HEK293 (cell line): ENCODE data around the gene MEF2C.

Experiments
- GLI2 ChIP-seq: fragments of 450-650 bp; formaldehyde crosslinking; IDR thresholded peaks from 2 replicates; pipeline ENCODE4; 2017; ENCODE audit warnings: missing biosample characterization, missing genetic modification characterization, low read depth, borderline replicate concordance
- HIC1 ChIP-seq: fragments of 450-650 bp; formaldehyde crosslinking; IDR thresholded peaks from 2 replicates; pipeline ENCODE4 v1.5.1; 2016; ENCODE audit warnings: missing biosample characterization, missing genetic modification characterization
- KLF8 ChIP-seq: fragments of 450-650 bp; formaldehyde crosslinking; IDR thresholded peaks from 2 replicates; pipeline ENCODE4 v1.5.1; 2016; ENCODE audit warnings: missing biosample characterization, missing genetic modification characterization
- PBX3 ChIP-seq: sonication (generic); formaldehyde crosslinking; IDR thresholded peaks from 2 replicates; pipeline ENCODE4 v1.8.1; 2022; ENCODE audit warnings: mild to moderate bottlenecking, moderate library complexity, missing genetic modification reagents
- PRDM1 ChIP-seq: fragments of 450-650 bp; formaldehyde crosslinking; IDR thresholded peaks from 2 replicates; pipeline ENCODE4; 2016; ENCODE audit warnings: missing biosample characterization, missing genetic modification characterization
- SCRT1 ChIP-seq: fragments of 450-650 bp; formaldehyde crosslinking; IDR thresholded peaks from 2 replicates; pipeline ENCODE4 v1.5.1; 2016; ENCODE audit warnings: missing biosample characterization, missing genetic modification characterization, borderline replicate concordance
- SCRT2 ChIP-seq: fragments of 450-650 bp; formaldehyde crosslinking; IDR thresholded peaks from 2 replicates; pipeline ENCODE4 v1.5.1; 2016; ENCODE audit warnings: missing biosample characterization, missing genetic modification characterization
- SETDB1 ChIP-seq: IDR thresholded peaks from one replicate; pipeline ENCODE4 v1.6.1; 2017; ENCODE audit warnings: mild to moderate bottlenecking, low read length, moderate library complexity, mixed read lengths; ENCODE audit not compliant: insufficient read length
- TSHZ1 ChIP-seq: fragments of 450-650 bp; formaldehyde crosslinking; IDR thresholded peaks from 2 replicates; pipeline ENCODE4 v1.5.1; 2016; ENCODE audit warnings: missing biosample characterization, missing genetic modification characterization, borderline replicate concordance
- YY1 ChIP-seq: fragments of 450-650 bp; formaldehyde crosslinking; IDR thresholded peaks from 2 replicates; pipeline ENCODE4 v1.5.1; 2018; ENCODE audit warnings: missing biosample characterization, missing genetic modification characterization
- ZBTB26 ChIP-seq: fragments of 450-650 bp; formaldehyde crosslinking; optimal IDR thresholded peaks from 2 replicates; pipeline ENCODE3; 2016; ENCODE audit warnings: missing biosample characterization, mild to moderate bottlenecking, missing genetic modification characterization
- ZBTB48 ChIP-seq: fragments of 450-650 bp; formaldehyde crosslinking; IDR thresholded peaks from 2 replicates; pipeline ENCODE4 v1.5.1; 2016; ENCODE audit warnings: missing biosample characterization, missing genetic modification characterization
- ZBTB8A ChIP-seq: fragments of 450-650 bp; formaldehyde crosslinking; IDR thresholded peaks from 2 replicates; pipeline ENCODE4 v1.5.1; 2016; ENCODE audit warnings: missing biosample characterization, missing genetic modification characterization
- ZIC2 ChIP-seq: fragments of 450-650 bp; formaldehyde crosslinking; IDR thresholded peaks from 2 replicates; pipeline ENCODE4 v1.5.1; 2016; ENCODE audit warnings: missing biosample characterization, missing genetic modification characterization
- ZNF132 ChIP-seq: fragments of 450-650 bp; formaldehyde crosslinking; IDR thresholded peaks from 2 replicates; pipeline ENCODE4 v1.5.1; 2017; ENCODE audit warnings: missing biosample characterization, missing genetic modification characterization, borderline replicate concordance
- ZNF16 ChIP-seq: fragments of 450-650 bp; formaldehyde crosslinking; IDR thresholded peaks from 2 replicates; pipeline ENCODE4 v1.5.1; 2016; ENCODE audit warnings: low read depth, missing biosample characterization, missing genetic modification characterization
- ZNF223 ChIP-seq: fragments of 450-650 bp; formaldehyde crosslinking; IDR thresholded peaks from 2 replicates; pipeline ENCODE4 v1.5.1; 2016; ENCODE audit warnings: missing biosample characterization, missing genetic modification characterization
- ZNF274 ChIP-seq, 2 experiments: fragments of 200-500 bp in 1 of 2; fragments of 450-650 bp in 1 of 2; sonication (Bioruptor generic) in 1 of 2; formaldehyde crosslinking in 1 of 2; IDR thresholded peaks; 2 replicates each; pipeline versions ENCODE4 v1.5.1 to v1.6.1; 2014 to 2016; ENCODE audit warnings: borderline replicate concordance in 1 of 2, inconsistent platforms in 1 of 2, low read length in 1 of 2, missing biosample characterization in 1 of 2, missing genetic modification characterization in 1 of 2
- ZNF292 ChIP-seq: fragments of 450-650 bp; formaldehyde crosslinking; IDR thresholded peaks from 2 replicates; pipeline ENCODE4 v1.5.1; 2016; ENCODE audit warnings: low read depth, missing biosample characterization, missing genetic modification characterization, borderline replicate concordance
- ZNF335 ChIP-seq: fragments of 450-650 bp; formaldehyde crosslinking; conservative IDR thresholded peaks from 2 replicates; pipeline ENCODE4 v1.5.1; 2016; ENCODE audit warnings: missing biosample characterization, missing genetic modification characterization
- ZNF391 ChIP-seq: fragments of 450-650 bp; formaldehyde crosslinking; IDR thresholded peaks from 2 replicates; pipeline ENCODE4 v1.5.1; 2016; ENCODE audit warnings: low read depth, missing biosample characterization, missing genetic modification characterization, borderline replicate concordance
- ZNF394 ChIP-seq: fragments of 450-650 bp; formaldehyde crosslinking; IDR thresholded peaks from 2 replicates; pipeline ENCODE4 v1.5.1; 2016; ENCODE audit warnings: missing biosample characterization, missing genetic modification characterization, mild to moderate bottlenecking, moderate library complexity, borderline replicate concordance
- ZNF473 ChIP-seq: fragments of 450-650 bp; formaldehyde crosslinking; IDR thresholded peaks from 2 replicates; pipeline ENCODE4 v1.5.1; 2017; ENCODE audit warnings: missing biosample characterization, missing genetic modification characterization
- ZNF529 ChIP-seq: fragments of 450-650 bp; formaldehyde crosslinking; IDR thresholded peaks from 2 replicates; pipeline ENCODE4 v1.5.1; 2017; ENCODE audit warnings: missing genetic modification characterization, missing biosample characterization; ENCODE audit not compliant: insufficient replicate concordance
- ZNF548 ChIP-seq: fragments of 450-650 bp; formaldehyde crosslinking; IDR thresholded peaks from 2 replicates; pipeline ENCODE4 v1.5.1; 2016; ENCODE audit warnings: missing biosample characterization, missing genetic modification characterization
- ZNF701 ChIP-seq: fragments of 450-650 bp; formaldehyde crosslinking; IDR thresholded peaks from 2 replicates; pipeline ENCODE4 v1.5.1; 2016; ENCODE audit warnings: missing biosample characterization, missing genetic modification characterization
- ZNF704 ChIP-seq: fragments of 450-650 bp; formaldehyde crosslinking; IDR thresholded peaks from 2 replicates; pipeline ENCODE4 v1.5.1; 2016; ENCODE audit warnings: missing biosample characterization, missing genetic modification characterization
- ZNF776 ChIP-seq: fragments of 450-650 bp; formaldehyde crosslinking; IDR thresholded peaks from 2 replicates; pipeline ENCODE4 v1.5.0; 2017; ENCODE audit warnings: missing biosample characterization, missing genetic modification characterization, borderline replicate concordance
- ZSCAN16 ChIP-seq: fragments of 450-650 bp; formaldehyde crosslinking; IDR thresholded peaks from 2 replicates; pipeline ENCODE4 v1.5.1; 2016; ENCODE audit warnings: missing biosample characterization, missing genetic modification characterization

The MEF2C gene

GRCh38 chr5:88680253-88681132 lies 202.5 kb downstream of the MEF2C start (continued):
- no peak for TF ChIP-seq ZNF274 (IDR thresholded peaks at IDR 0.05; ENCODE audit: low read length)
- TF ChIP-seq ZNF274 (tag by site-specific recombination; IDR thresholded peaks at IDR 0.05; ENCODE audit: borderline replicate concordance): no peak
- no peak for TF ChIP-seq SCRT2
- TF ChIP-seq ZNF16 (tag by site-specific recombination): no peak
- TF ChIP-seq ZIC2 (tag by site-specific recombination): 0 out of 2 replicates have a peak, but pooled peaks have one; percentile 31
- TF ChIP-seq ZBTB26 (tag by site-specific recombination): peak; percentile 84
- TF ChIP-seq SETDB1: no peak
- TF ChIP-seq ZSCAN16 (tag by site-specific recombination): no peak
- no peak; the same call in 1 of the 2 replicates for TF ChIP-seq TSHZ1 (tag by site-specific recombination)
- no peak for TF ChIP-seq ZNF292 (tag by site-specific recombination)
- no peak for TF ChIP-seq GLI2 (tag by site-specific recombination)
- no peak for TF ChIP-seq KLF8
- no peak for TF ChIP-seq SCRT1
- TF ChIP-seq ZNF132 (tag by site-specific recombination): no peak
- TF ChIP-seq ZBTB48 (tag by site-specific recombination): no peak
- no peak for TF ChIP-seq ZNF548 (tag by site-specific recombination)
- peak; percentile 49; the same call in 1 of the 2 replicates for TF ChIP-seq ZNF394 (tag by site-specific recombination)
- no peak for TF ChIP-seq ZNF704 (tag by site-specific recombination)
- peak; percentile 77 for TF ChIP-seq ZNF335 (tag by site-specific recombination)
- TF ChIP-seq ZNF776: no peak
- no peak for TF ChIP-seq ZNF223 (tag by site-specific recombination)
- TF ChIP-seq HIC1: no peak
- TF ChIP-seq ZBTB8A: peak; percentile 79
- no peak for TF ChIP-seq ZNF701 (tag by site-specific recombination)
- 0 out of 2 replicates have a peak, but pooled peaks have one; percentile 27 for TF ChIP-seq ZNF391 (tag by site-specific recombination)
- TF ChIP-seq ZNF473: no peak
- TF ChIP-seq ZNF529 (tag by site-specific recombination): no peak
- 0 out of 2 replicates have a peak, but pooled peaks have one; percentile 38 for TF ChIP-seq PBX3 (CRISPR knock-in tag)
- 0 out of 2 replicates have a peak, but pooled peaks have one; percentile 7 for TF ChIP-seq YY1 (tag by site-specific recombination)
- peak; percentile 70 for TF ChIP-seq PRDM1 (tag by site-specific recombination)
